Mammary epithelial cell (primary cell): ENCODE results near the gene NR1I3.

Experiments used
- CTCF ChIP-seq, 2 donors: IDR thresholded peaks in 1 of 2; conservative IDR thresholded peaks in 1 of 2; 2 replicates each; pipeline ENCODE4 v1.5.1; 2011 to 2012; ENCODE audit warnings: inconsistent platforms in 2 of 2, low read length in 2 of 2, mild to moderate bottlenecking in 2 of 2, control low read depth in 1 of 2, low read depth in 1 of 2; ENCODE audit not compliant: insufficient read depth in 1 of 2; ENCODE audit errors: extremely low read depth in 1 of 2
- EZH2 ChIP-seq: IDR thresholded peaks from 2 replicates; pipeline ENCODE4 v1.6.1; 2012; ENCODE audit warnings: low read length, inconsistent platforms, borderline replicate concordance

- TF ChIP-seq CTCF (conservative IDR thresholded peaks at IDR 0.05 in 1 of 2, IDR thresholded peaks at IDR 0.05 in 1 of 2; ENCODE audit: extremely low read depth in 1 of 2, insufficient read depth in 1 of 2, low read depth in 1 of 2, low read length in 2 of 2) (no peak), EZH2 (no peak)
These were observed 12.8 kb downstream of the NR1I3 start for GRCh38 chr1:161225178-161225533.
